Fibroblast of pulmonary artery (primary cell): Measurements from ENCODE around the gene UNC80.

ENCODE experiments used
- DNase-seq: peaks from one replicate; pipeline ENCODE4 v3.0.0-alpha.2; 2010; ENCODE audit warnings: low read depth
- H3K4me3 ChIP-seq: replicated peaks from 2 replicates; pipeline ENCODE4 v1.5.1; 2011; ENCODE audit warnings: low read depth, mild to moderate bottlenecking, control low read depth, low read length, moderate library complexity
- TF ChIP-seq, protein P1 (sequence below): IDR thresholded peaks from 2 replicates; pipeline ENCODE4 v1.5.1; 2011; ENCODE audit warnings: mild to moderate bottlenecking, control low read depth, low read length, inconsistent platforms; ENCODE audit errors: missing control alignments

Gene UNC80

DNA sequence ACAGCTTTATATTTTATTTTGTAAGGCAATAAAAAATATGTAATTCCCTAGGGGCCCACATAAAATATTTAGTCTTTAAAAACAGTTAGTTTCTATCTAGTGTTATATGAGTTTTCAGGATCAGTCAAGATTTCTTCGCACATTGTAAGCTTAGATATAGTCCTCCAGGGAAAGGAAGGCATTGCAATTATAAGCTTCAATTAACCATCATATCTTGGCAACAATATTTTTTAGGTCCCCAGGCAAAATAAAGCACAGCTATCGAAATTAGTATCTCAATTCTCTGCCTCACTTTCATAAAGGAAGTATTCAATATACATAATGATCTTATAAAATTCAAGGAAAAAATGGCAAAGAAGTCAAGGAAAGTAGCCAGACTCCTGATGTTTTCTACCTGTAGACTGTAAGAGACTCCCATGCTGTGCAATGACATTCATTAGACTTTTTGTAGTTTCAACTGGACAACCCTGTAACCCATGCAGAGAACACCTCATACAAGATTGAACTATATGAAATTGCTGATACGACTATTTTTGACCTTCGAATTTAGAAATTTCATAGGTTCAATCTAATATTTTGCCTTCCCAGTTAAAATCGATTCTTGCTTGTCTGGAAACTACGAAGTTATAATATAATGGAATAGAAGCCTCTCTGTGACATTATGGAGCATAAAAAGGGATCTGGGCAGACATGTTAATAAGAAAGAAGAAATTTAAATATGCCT is 96.8 kb downstream of the UNC80 start:
- H3K4me3 ChIP-seq, result no peak overlapping the region
- TF ChIP-seq, protein P1, sequence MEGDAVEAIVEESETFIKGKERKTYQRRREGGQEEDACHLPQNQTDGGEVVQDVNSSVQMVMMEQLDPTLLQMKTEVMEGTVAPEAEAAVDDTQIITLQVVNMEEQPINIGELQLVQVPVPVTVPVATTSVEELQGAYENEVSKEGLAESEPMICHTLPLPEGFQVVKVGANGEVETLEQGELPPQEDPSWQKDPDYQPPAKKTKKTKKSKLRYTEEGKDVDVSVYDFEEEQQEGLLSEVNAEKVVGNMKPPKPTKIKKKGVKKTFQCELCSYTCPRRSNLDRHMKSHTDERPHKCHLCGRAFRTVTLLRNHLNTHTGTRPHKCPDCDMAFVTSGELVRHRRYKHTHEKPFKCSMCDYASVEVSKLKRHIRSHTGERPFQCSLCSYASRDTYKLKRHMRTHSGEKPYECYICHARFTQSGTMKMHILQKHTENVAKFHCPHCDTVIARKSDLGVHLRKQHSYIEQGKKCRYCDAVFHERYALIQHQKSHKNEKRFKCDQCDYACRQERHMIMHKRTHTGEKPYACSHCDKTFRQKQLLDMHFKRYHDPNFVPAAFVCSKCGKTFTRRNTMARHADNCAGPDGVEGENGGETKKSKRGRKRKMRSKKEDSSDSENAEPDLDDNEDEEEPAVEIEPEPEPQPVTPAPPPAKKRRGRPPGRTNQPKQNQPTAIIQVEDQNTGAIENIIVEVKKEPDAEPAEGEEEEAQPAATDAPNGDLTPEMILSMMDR, result no peak
- no peak for DNase-seq

DNA sequence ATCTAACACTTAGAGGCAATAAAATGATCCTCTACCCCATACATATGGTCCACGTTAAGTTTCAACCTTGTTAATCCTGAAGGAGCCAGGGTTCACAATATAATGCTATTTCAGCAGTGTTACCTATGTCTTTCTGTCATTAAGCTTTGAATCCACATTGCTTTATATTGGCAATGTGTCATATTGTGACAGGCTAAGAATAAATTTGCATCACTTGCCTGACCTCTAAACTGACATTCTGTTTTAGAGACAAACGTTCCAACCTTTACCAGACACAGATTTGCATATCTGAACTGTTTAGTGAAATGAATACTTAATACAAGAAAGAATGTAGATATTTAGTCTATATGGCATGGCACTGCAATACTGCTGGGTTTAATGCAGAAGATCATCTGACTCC is 98.4 kb downstream of the UNC80 start:
- TF ChIP-seq, protein P1, result no peak
- no peak overlapping the region for H3K4me3 ChIP-seq
- no peak for DNase-seq

DNA sequence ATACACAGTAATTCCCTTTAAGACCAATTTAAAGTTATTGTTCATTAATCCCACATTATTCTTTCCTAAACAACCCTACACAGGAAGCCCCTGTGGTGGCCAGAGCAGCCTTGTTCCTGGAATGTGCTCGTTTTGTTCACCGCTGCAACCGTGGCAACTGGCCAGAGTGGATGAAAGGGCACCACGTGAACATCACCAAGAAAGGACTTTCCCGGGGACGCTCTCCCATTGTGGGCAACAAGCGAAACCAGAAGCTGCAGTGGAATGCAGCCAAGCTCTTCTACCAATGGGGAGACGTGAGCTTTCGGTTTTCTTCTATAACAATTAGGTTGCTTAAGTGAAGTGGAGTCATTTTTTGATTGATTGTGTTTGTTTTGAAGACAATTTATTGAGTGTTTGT is 101.0 kb downstream of the UNC80 start:
- TF ChIP-seq, protein P1, result no peak
- DNase-seq, result peak; percentile 4
- H3K4me3 ChIP-seq, result no peak overlapping the region

DNA sequence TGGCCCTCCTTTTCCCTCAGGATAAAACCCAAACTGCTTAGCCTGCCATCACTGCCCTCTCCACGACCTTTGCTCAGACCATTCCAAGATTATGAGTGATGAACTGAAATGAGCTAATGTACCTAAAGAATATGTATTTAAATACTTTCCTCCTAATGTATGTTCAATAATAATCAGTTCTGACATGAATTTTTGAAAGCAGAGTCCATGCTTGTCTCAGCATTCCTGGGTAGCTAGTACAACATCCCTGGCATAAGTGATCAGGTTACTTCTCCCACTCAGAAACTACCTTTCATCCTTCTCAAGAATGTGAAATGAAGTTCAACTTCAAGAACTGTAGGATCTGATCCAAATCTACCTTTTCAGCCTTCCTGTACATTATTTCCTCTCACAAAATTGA is 103.6 kb downstream of the UNC80 start:
- TF ChIP-seq, protein P1, result no peak
- H3K4me3 ChIP-seq, result no peak overlapping the region
- DNase-seq, result no peak

DNA sequence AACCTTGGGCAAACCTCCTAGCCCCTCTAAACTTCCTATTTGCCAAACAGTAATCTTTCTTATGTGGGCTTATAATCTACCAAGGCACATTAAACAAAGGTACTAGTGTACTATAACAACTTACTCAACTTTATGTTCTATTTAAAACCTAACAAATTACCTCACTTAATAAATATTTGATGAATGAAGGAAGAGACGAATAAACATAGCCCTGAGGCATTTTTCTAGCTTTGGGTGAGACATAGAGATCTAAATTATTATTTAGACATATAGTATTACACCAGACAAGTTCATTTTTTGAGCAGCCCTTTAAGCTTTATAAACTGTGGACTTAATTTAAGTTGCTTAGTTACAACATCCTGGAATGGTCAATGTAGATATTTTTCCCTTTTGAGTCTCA is 104.6 kb downstream of the UNC80 start:
- DNase-seq, result no peak
- TF ChIP-seq, protein P1, result no peak
- no peak overlapping the region for H3K4me3 ChIP-seq

DNA sequence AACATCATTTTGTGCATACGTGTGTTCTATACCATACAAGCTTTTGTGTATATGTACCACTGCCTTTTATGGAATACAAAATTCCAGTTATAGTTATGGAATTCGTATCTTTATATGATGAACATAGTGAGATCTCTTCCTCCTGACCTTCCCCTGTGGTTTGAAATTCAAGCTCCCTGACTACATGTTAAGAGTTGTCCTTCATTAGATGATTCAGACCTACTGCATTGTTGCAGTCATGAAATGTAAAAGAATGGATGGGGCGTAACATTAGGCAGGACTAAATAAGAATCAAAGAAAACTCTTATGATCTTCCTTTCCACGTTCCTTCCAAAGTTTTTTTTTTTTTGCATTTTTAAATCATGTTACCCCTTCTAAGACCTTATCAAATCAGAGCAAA is 107.1 kb downstream of the UNC80 start:
- TF ChIP-seq, protein P1, result no peak
- H3K4me3 ChIP-seq, result no peak overlapping the region
- no peak for DNase-seq

DNA sequence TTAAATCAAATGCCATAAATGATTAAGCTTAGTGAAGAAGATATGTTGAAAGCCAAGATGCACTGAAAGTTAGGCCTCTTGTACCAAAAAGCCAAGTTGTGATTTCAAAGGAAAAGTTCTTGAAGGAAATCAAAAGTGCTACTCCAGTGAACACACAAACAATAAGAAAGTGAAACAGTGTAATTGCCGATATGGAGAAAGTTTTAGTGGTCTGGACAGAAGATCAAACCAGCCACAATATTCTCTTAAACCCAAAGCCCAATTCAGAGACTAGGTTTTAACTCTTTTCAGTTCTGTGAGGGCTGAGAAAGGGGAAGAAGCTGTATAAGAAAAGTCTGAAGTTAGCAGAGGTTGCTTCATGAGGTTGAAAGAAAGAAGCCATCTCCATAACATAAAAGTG is 129.0 kb downstream of the UNC80 start:
- no peak overlapping the region for H3K4me3 ChIP-seq
- no peak for DNase-seq
- TF ChIP-seq, protein P1, result no peak
